Right kidney (tissue), 1 donor: ENCODE data around the gene PPP1R7.

Experiments used
- DNase-seq: peaks from one replicate; pipeline ENCODE4 v3.0.0-alpha.2; 2016

Gene PPP1R7

DNA sequence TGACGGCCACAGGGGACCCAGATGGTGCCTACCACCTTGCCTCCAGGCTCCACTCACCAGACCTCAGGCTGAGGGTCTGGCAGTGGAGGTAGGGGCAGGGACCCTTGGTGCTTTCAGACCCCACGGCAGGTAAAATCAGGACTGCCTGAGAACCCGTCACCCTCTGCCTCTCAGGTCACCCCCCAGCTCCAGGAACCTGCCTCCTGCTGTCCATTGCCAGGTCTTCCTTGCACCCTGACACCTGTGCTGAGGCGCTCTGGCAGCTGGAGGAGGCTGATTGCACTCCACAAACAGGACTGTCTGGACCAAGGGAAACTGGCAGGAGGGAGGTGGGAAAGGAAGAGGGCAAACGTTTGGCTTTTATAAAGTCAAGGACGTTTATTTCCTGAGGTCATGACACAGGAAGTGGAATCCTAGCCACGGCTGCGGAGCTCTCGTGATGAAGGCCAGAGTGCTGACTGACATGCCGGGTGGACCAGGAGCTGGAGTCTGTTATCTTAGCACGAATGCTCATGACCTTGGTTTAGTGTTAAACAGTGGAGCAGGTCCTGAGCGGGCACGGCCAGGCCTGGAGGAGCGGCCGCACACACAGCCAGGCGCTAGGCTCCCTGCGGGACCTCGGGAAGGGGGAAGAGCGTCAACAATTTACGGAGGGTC lies 78.7 kb downstream of the PPP1R7 start:
- DNase-seq, result no peak

DNA sequence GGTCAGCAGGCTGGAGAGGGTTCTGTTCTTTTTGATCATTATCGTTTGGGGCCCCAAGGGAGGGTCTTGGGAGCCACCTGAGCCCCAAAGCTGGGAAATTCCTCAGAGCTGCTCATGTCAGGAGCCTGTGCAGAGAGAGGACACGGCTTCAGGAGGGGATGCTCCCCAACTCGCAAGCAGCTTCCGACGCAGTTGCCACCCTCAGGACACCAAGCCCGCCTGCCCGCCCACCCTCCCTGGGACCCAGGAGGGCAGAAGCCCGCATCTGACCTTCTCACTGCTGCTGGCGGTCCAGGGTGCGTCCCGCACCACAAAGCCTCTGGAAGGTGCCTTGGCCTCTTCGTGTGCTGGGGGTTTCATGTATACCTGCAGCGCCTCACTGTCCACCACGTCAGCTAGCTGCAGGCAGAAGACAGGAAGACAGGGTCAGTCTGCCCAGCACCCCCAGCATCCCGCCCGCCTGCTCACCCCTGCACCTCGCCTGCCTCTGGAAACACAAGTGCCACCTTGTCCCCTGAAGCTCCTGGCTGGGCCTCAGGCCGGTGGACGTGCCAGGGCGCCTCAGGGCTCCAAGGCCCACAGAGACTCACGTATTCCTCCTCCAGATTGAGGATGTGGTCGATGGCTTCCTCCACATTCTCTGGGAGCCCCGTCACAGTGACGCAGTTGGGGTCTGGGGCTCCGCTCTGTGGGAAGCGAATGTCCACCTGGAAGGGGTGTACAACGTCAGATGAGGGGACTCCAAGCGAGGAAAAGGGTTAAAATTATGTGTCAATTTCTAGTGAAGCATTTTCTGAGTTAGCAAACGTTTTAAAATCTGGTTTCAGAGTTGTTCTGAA lies 79.5 kb downstream of the PPP1R7 start:
- no peak for DNase-seq

DNA sequence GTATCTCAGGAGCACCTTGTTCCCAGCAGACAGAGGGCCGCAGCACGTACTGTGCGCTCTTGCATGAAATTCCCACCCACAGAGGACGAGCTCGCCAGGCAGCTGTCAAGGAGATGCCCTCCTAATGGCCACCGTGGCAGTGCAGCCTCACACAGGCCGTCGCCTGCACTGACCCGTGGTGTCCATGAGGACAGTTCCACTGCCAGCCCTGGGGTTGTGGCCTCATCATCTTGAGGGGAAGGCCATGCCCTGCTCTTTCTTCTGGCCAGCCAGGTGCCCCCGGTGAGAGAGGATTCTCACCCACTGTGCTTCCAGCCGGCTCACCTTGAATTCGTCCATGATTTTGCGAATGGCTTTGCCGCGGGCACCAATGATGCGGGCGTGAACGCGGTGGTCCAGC lies 80.2 kb downstream of the PPP1R7 start:
- no peak for DNase-seq

DNA sequence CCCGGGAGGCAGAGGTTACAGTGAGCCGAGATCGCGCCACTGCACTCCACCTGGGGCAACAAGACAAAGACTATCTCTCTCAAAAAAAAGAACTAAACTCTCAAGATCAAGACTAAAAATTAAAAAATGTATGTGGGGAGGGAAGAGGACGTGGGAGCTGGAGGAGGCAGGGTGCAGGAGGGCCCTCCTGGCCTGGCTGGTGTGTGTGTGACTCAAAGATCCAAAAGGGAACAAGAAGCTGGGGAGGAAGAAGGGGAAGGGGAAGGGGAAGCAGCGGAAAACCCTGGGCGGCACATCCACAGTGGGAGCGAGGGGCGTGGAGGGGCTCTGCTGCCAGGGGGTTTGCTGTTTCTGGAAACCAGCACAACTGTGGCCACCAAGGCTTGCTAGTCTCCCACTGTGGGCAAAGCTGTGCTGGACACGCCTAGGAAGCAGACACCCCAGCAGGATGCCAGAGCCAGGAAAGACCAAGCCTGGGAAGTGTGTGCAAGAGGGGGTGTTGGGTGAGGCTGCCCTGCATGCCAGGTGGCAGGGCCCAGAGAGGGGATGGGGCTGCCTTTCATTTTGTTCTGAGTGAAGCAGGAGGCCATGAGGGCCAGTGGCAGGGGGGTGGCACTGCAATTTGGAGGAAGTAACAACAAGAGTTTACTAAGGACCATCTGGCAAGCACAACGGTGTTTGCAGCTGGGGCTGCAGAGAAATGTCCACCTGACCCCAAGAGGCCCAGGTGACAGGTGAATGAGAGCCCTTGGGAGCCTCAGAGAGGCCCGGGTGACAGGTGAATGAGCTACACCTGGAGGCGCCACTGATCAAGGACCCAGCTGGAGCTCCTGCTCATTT lies 82.7 kb downstream of the PPP1R7 start:
- no peak for DNase-seq
